ENCODE data around the gene BTF3L4.
"Not testable (repeated sequence)": the region's sequence is repeated elsewhere in the genome, so short reads cannot be mapped to it uniquely, and the experiment has no call there.

BTF3L4 gene

DNA sequence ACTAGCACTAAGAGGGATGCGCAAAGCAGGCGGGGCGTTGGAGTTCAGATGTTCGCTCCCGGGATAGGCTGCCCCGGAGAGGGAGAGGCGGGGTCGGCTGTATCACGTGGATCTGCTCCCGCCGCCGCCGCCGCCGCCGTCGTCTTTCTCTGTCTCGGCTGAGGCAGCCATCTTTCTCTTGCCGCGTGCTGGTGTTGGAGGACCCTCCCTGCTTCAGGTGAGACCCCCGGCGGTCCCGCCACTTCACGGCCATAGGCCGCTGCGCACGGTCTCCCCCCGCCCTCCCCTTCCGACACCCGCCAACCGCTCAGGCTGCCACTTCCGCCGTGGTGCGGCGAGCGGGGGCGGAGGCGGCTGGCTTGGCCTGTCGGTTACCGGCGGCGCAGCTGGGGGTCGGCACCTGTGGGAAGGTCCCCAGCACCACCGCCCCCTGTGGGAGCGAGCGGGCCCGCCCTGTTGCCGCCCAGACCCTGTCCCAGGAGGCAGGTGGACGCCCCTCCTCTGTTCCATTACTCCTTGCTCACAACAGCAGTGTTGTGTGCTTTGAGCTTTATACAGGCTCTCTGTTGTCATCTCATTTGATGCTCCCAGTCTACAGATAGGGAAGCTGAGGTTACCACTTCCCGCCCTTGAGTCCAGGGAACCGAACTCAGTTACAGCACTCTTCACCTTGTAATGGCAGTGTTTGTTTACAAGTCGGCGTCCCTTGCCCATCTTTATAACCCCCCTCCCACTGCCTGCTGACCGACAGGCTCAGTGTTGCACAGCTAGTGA is at the start of gene BTF3L4:
Gene BTF3L4, plus strand, starts transcription at position 133 of the 774 bp plus-strand sequence. CDS start 3,553 bp downstream, outside the sequence.
- peak; percentile 86 for DNase-seq

- DNase-seq, result no peak
Measured at GRCh38 chr1:52007215-52008002, 48.7 kb upstream of the BTF3L4 start.

DNA sequence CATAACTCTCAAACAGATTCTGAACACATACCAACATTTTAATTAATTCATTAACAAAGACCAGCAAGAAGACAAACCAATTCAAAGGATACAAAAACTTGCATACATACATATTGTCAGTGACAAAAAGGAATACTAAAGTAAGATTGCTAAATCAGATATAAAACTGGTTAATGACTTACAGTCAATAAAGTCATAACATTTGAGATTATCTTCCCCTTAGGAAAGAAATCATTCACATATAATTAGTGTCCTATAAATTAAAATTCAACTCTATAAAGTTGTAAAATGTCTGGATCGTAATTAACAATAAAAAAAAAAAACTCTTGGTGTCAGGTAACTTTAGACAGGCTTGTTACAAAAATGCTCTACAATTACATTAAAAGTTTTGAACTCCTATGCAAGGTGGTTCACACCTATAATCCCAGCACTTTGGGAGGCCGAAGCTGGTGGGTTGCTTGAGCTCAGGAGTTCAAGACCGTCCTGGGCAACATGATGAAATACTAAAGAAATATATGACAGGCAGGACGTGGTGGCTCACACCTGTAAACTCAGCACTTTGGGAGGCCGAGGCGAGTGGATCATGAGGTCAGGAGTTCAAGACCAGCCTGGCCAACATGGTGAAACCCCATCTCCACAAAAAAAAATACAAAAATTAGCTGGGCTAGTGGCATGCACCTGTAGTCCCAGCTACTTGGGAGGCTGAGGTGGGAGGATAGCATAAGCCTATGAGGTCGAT is 47.9 kb upstream of the BTF3L4 start:
- DNase-seq, result no peak

DNA sequence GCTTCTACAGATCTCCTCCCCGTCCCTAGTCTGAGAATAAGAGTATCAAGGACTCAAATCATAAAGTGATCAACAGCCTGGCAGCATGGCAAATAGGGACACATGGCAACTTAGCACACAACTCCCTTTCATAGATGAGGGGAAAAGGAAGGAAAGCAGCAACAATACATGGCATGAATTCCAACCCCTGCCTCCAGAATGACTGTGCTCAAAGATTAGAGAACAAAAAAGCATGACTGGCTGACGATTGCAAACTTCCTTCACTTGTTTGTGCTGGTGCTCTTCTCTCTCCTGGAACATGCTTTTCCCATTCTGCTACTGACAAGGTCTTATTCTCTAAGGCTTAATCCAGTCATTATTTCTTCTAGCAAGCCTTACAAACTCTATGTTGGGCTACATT is 34.0 kb upstream of the BTF3L4 start:
- DNase-seq, result no peak

DNA sequence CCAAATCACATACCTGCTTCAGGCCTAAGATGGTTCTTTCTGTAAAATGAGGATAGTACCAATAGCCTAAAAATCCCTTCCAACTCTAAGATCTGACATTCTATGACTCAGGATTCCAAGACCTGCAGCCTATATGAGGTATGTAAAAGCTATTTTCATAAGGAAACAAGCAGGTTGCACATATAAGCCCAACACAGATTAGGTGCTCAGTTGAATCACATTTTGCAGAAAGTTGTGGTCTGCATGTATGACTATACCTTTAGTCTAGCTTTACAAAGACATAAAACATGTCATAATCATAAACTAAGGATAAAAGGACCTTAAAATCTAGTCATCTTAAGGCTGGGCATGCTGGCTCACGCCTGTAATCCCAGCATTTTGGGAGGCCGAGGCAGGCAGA is 29.8 kb upstream of the BTF3L4 start:
- no peak for DNase-seq

DNA sequence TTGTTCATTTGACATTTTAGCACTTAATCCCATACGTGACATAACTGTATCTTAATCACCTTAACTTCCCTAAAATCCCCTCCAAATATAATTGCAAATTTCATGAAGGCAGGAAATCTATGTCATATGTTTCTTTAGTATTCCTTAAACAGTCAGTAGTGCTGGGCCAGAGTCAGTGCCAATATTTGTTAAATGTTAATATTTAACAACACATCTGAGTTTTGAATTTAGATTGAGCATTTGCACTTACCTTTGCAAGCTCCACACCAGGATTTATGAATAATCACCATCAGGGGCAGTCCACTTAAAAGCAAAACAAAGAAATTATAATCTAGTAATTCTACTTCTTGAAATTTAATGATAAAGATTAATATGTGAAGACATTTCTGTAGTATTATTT is 27.8 kb upstream of the BTF3L4 start:
- no peak for DNase-seq

GRCh38 chr1:52028839-52029238 is 27.3 kb upstream of the BTF3L4 start:
- not testable (repeated sequence) for DNase-seq

GRCh38 chr1:52032124-52032784 is 23.8 kb upstream of the BTF3L4 start:
- DNase-seq, result no peak

DNA sequence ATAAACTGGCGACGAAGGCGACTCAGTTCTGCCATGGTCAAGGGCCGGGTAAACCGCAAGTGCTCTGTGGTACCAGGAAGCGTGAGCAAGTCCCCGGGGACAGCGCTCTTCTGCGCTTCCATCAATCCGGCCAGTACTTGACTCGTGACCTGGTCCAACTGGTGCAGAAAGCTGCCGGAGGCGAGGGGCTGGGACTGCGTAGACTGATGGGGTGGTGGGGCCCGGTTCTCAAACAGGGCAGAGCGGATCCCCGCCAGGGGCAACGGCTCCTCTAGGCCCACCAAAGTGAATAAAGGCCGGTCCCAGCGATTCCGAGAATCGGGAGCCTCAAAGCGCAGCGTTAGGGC is 23.3 kb upstream of the BTF3L4 start:
- DNase-seq, result no peak

DNA sequence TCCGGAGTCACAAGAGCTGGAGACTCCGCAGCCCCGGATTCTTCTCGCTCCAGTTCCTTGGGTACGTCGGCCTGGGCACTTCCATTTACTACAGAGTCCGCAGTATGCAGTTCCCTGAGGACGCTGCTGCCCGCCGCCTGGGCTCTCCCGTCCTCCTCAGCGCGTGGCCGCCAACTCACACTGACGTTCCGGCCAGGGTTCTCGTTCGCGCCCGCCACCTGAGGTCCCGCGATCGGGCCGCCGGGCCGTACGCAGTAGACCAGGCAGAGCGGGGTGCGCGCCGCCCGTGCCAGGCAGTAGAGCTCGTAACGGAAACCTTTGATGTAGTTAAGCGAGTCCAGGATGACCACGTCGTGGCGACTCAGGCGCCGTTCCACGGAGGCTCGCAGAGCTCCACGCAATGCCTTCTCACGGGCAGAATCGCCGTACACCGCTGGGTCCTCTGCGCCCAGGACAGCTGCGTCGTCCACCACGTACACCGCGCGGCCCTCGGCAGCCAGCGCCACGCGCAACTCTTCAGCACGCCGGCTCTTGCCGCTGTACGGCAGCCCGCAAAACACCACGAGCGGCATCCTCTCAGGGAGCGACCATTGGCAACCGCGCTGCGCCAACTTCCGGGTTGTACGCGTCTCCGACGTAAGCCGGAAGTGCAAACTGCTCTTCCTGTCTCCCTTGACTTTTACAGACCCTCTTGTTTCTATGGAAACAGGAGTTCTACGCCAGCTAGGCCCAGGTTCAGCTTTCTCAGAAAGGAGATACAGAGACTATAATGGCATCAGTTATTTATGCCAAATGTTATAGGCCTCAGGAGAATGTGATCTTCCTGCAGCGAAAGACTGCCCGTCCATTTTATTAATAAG is 22.7 kb upstream of the BTF3L4 start, which contains the start of gene KTI12:
Gene KTI12, minus strand, starts transcription at position 621 of the 860 bp plus-strand sequence. Its CDS starts 49 bp downstream, at position 572.
- peak; percentile 78 for DNase-seq

DNA sequence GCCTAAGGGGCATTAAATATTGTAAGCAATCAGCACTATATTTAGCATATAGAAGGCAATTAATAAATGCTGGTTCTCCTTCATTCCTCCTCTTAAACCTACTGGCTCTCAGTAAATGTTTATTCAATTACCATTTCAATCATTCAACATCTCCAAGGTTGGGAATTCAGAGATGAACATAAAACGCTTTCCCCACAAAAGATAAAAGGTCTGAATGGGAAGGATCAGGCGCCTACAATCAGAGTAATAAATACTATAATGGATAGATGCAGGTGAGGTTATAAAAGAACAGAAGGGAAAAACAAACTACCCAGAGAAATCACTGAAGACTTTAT is 22.1 kb upstream of the BTF3L4 start:
- DNase-seq, result no peak

- DNase-seq, result no peak
Measured at GRCh38 chr1:52037402-52037814, 18.7 kb upstream of the BTF3L4 start.

DNA sequence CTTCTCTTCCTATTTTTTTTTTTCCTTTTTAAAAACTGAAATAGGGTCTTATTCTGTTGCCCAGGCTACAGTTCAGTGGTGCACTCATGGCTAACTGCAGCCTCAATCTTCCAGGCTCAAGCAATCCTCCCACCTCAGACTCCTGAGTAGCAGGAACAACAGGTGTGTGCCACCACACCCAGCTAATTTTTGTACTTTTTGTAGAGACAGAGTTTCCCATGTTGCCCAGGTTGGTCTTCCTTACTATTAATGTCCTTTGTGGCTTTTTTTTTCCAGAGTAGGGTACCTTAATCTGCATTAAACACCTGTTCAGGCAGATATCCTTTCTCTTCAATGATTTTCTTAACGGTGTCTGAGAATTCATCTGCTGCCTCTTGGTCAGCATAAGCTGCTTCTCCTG is 18.2 kb upstream of the BTF3L4 start:
- DNase-seq, result no peak

DNA sequence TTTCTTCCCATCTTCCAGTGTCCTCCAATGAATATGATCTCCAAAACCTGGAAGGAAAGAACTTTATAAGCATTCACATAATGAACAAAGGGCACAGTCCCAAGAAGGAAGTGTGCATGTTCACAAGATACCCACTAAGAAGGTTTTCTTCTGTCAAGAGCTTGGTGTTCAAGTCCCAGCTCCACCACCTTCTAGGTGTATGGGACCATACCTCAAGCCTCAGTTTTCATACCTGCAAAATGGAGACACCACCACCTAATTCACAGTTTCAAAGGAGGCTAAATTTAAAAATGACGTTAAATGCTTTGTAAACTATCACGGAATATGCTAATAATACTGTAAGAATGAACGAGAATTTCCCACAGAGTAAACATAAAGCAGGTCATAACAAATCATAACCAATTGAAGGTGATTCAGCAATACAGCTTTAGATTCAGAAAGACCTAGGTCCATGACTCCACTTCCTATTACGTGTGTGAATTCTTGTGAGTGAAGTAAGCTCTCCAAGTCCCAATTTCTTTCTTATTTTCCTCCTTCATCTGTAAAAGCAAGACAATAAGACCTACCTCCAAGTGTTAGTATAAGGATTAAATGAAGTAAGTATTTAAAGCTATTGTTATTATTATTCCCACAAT is 14.4 kb upstream of the BTF3L4 start:
- no peak for DNase-seq

GRCh38 chr1:52045236-52045635 is 10.9 kb upstream of the BTF3L4 start:
- DNase-seq, result no peak

DNA sequence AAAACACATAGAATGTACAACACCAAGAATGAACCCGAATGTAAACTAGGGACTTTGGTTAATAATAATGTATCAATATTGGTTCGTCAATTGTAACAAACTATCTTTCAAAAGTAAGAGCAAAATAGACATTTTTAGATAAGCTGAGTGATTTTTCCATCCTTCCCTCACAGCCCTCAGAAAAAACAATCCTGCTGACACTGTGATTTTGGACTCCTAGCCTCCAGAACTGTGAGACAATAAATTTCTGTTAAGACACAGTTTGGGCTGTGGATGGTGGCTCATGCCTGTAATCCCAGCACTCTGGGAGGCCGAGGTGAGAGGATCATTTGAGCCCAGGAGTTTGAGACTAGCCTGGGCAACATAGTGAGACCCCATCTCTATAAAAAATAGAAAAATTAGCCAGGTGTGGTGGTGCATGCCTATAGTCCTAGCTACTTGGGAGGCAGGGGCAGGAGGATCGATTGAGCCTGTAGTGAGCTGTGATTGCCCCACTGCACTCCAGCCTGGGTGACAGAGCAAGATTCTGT is 10.4 kb upstream of the BTF3L4 start:
- not testable (repeated sequence) for DNase-seq

GRCh38 chr1:52049337-52049736 is 6.8 kb upstream of the BTF3L4 start:
- DNase-seq, result not testable (repeated sequence)

DNA sequence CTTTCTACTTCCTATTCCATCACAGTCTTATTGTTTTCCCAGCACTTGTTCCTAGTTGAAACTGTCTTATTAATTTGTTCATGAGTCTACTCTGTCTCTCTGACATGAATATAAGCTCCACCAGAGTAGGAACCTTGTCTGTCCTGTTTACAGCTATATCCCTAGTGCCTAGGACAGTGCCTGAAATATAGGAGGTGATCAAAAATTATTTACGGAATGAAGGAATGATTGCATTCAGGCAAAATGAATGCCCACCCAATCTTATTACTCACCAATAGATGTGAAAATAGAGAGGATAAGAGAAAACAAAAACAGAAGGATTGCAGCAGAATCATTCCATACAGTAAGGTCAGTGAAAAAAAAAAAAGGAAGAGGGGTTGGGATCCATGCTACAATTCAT is 2.2 kb upstream of the BTF3L4 start:
- DNase-seq, result no peak

- DNase-seq, result no peak
Measured at GRCh38 chr1:52054496-52055065, 1.5 kb upstream of the BTF3L4 start.

- peak; percentile 42 for DNase-seq
Measured at GRCh38 chr1:52055066-52055865, 829 bp upstream of the BTF3L4 start, which contains the start of gene TXNDC12. Gene TXNDC12 (minus strand): TSS chr1:52055191. CDS start chr1:52055096, 95 bp downstream.
